Stimulated activated CD4-positive, alpha-beta T cell treated with anti-CD3 and anti-CD28 coated beads, Interleukin-1b, Interleukin-23, amount 100 ng/mL, for 48 hours (primary cell): ENCODE results near the gene USH2A.

ENCODE experiments used
- DNase-seq: peaks from one replicate; pipeline ENCODE4 v3.0.0-alpha.2; 2020

USH2A gene

GRCh38 chr1:215761446-215761845 lies 661.8 kb downstream of the USH2A start:
- DNase-seq: no peak

GRCh38 chr1:215754112-215754511 lies 669.1 kb downstream of the USH2A start:
- DNase-seq: no peak

DNA sequence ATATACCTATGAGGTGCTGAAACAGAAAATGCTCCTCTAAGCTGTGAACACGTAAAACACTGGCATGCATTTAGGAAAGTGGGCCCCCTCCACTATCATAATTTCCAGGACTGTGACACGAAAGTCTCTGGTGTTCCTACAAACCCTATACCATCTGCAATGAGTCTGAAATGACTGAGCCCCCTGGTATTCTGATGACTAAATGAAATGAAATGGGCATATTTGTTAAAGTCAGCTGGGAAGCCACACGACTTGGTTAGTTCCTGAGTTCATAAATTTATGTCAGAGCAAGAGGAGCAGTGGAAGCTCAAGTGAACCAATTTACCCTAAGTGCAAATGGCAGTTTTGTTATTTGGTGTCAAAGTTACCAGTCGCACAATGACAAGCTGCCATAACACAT lies 673.8 kb downstream of the USH2A start:
- no peak for DNase-seq

GRCh38 chr1:215748431-215748830 lies 674.8 kb downstream of the USH2A start:
- no peak for DNase-seq

- no peak for DNase-seq
Observed at GRCh38 chr1:215744419-215744818, 678.8 kb downstream of the USH2A start.

GRCh38 chr1:215739025-215739424 lies 684.2 kb downstream of the USH2A start:
- no peak for DNase-seq

DNA sequence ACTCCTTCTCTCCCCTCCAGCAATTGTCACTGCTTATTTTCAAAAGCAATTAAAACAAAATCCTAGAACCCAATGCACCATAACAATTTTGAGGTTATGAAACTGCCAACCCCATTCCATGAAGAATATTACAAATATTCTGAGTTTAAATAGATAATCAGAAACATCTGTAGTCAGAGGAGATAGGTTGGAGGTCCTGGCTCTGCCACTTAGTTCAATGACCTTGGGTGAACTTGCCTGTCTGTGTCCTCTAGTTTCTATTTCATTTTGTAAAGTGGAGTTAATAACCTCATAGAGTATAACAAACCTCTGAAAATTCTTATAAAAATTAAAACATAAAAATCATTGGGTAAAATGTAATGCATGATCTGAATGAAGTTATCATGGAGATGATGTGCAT lies 691.5 kb downstream of the USH2A start:
- no peak for DNase-seq

GRCh38 chr1:215730600-215730999 lies 692.6 kb downstream of the USH2A start:
- no peak for DNase-seq

DNA sequence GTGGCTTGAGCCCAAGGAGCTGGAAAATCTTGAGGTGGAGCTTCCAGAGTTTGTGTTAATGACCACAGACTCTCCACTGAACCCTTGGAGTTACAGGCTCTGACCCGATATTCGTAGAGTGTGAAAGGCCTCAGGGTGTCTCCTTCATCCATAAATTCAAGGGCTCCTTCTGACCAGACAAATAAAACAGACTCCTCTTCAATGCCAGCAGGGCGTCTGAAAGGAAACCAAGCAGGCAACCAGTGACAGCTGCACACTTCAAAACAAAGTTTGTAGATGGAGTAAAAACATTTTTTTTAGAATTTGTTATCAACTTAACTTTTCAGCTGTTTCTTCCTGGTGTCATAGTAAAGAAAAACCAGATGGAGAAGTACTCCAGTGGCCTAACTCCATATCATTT lies 695.1 kb downstream of the USH2A start:
- no peak for DNase-seq

DNA sequence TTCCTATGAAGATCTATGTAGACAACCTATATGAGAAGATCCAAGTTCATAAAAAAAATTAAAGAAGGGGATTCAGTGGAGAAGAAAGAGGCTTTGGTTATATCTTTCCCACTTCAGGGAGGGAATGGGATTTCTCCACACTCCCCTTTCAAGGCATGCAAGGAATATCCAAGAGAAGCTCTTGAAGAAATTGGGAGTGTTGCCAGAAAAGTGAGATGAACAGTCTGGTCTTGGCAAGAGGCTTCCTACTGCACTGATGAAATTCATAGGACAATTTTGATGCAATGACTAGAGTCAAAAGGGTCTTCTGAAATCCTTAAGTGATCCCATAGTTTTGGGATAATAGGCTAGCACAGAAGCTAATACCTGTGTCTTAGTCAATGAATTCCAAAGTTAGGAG lies 703.1 kb downstream of the USH2A start:
- DNase-seq: no peak

DNA sequence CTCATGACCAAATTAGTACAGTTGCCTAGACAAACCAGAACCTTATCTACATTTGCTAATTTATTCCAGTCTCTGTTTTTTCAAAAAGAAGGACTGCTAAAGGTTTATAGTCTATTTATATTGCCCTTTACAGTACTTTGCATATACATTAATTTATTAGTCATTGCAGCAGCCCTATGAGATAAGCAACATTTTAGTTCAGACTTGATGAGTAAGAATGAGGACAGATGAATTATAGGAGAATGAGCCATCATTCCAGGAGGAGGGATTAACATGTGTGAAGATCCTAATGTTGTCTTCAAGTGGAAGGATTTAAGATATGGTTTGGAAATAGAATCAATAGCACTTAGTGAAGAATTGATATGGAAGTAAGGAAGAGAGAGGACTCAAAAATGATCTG lies 703.7 kb downstream of the USH2A start:
- DNase-seq: no peak

GRCh38 chr1:215718575-215719287 lies 704.5 kb downstream of the USH2A start:
- DNase-seq: no peak

DNA sequence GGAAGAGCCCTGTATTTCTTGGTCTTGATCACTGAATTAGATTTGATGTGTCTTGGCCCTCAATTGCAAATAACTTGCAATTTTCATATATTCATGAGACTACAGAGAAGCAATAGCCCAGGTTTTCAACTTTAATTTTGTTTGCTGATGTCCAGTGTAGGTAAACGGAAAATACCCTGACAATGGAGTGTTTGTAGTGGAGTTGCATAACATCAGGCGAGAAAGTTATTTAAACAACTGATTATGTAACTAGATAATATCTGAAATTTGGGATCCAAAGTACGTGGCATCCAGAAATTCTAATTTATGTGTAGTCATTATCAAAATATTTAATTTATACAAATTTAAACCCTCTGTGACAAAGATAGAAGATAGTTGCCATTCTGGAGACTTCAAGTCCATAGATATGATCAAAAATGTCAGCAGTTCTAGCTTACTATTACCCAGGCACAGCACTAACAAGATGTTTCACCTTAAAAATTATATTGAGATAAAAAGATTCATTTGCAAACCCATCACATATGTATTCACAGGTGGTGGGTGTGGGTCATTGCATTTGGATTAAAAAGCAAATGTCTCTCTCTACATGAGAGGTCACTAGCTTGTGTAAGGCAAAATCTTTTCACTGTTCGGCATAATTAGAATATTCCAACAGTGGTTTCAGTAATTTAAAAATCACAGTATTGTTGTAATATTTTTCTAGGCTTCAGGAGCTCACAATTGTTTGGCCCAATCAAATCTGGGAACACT lies 705.4 kb downstream of the USH2A start:
- no peak for DNase-seq

DNA sequence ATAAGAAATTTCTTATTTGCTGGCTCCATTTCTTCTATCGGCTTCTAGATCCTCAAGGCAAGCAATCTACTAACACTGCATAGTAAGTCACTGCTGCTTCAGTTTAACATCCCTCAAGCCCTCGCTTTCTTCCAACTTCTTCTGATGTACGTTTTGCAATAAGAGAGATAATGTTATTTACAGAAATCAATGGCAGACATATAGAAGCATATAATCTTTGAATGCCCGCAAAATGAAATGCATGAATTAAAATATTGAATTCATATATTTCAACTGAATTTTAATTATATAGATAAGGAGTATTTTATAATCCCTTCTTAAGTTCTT lies 712.4 kb downstream of the USH2A start:
- no peak for DNase-seq

GRCh38 chr1:215710036-215710898 lies 713.0 kb downstream of the USH2A start:
- no peak for DNase-seq

GRCh38 chr1:215704089-215704860 lies 719.0 kb downstream of the USH2A start:
- DNase-seq: no peak

DNA sequence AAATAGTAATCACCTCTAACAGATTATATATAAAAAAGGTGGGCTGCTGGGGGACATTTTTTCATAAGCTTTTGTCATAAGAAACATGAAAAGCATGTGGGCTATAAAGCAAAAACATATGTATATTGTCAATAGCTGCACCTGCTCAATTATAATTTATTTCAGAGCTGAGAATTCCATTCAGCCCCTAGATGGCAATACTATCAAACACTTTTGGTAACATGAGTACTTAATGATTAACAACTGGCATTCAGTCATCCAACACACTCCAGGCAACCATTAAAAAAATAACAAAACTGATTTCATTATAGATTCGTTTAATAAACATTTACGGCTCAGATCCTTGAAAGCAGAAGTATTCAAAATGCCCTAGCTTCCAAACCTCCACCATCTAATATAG lies 741.0 kb downstream of the USH2A start:
- no peak for DNase-seq

DNA sequence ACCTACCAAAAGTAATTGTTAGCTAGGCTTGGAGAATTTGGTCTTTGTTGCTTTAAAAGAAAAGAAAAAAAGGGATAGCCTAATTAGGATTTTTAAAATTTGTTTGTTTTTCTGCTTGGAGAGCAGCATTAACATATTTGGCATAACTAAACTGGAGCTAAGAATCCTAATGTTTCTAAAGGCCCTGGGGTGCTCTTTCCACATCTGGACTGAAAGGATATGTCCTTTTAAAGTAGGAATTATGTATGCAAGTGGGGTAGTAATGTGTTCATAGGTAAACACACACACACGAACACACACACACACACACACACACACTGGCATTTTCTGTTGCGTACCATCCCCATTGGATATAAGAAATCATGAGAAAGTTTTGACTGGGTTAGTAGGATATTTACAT lies 742.2 kb downstream of the USH2A start:
- DNase-seq: no peak

DNA sequence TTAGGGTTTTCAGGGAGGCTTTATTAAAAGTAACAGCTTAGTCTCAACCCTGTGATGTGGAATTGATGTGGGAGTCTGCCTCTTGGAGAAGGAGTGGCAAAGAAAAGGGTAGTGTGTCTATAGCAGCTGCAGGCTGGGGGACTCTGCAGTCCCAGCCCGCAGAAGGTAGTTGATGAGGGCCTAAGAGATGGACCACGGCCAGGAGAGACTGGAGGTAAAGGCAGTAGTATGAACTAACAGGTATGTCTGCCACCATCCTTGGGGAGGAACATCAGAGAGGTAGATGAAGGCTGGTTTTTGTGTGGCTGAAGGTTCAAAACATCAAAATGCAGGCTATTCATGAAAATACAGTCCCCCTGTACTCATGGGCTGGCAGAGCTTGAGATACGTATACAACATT lies 744.0 kb downstream of the USH2A start:
- DNase-seq: no peak

GRCh38 chr1:215677112-215677511 lies 746.1 kb downstream of the USH2A start:
- no peak for DNase-seq

DNA sequence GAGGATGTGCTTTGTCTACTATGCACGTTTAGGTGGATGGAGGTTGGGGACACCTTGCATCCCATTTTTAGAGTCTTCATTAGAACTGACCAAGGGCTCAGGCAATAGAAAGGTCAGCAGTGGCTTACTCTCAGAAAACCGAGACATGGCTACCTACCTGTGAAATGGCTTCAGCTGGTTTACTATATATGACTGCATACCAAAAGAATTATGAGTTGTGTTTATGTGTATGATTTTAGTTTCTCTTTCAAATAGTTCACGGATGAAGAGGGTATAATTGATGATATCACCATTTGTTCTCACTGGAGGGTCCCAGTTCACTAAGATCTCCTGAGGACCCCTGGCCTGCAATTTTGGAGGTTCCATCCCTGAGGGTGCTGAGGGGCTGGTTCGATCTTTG lies 749.3 kb downstream of the USH2A start:
- DNase-seq: no peak

DNA sequence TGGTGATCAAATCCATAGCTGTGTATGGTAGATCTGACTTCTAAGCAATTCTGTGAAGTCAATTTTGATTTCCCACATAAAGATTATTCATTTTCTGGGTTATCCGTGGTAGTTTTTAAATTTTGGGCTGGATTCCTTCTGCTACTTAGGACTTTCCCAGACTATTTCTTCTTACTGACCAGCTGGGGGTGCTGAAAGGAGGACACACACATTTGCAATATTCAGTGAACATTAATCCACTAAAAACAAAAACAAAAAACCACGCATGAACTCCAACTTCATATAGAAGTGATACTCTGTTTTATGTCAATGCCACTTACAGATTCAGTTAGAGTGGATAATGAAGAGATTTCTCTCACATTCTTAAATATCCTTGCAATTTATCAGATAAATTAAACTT lies 750.8 kb downstream of the USH2A start:
- DNase-seq: no peak
